SH-SY5Y (cell line): ENCODE measurements around the gene ASAP2.
A peak's percentile ranks its signal among the peaks of the same experiment; 100 is the strongest.

Experiments used
- GATA2 ChIP-seq: IDR thresholded peaks from 2 replicates; pipeline ENCODE4 v1.6.1; 2011; ENCODE audit warnings: mild to moderate bottlenecking, low read depth, low read length
- GATA3 ChIP-seq: IDR thresholded peaks from 2 replicates; pipeline ENCODE4 v1.6.1; 2011; ENCODE audit warnings: low read depth, mild to moderate bottlenecking, low read length, moderate library complexity

The ASAP2 gene

GRCh38 chr2:9170458-9171130 lies 36.0 kb upstream of the ASAP2 start:
- TF ChIP-seq GATA2 (no peak), GATA3 (no peak)

GRCh38 chr2:9174771-9175437 lies 31.7 kb upstream of the ASAP2 start:
- no peak for TF ChIP-seq GATA2
- no peak for TF ChIP-seq GATA3

GRCh38 chr2:9178110-9178903 lies 28.3 kb upstream of the ASAP2 start:
- no peak for TF ChIP-seq GATA2
- TF ChIP-seq GATA3 = no peak

GRCh38 chr2:9178904-9179571 lies 27.6 kb upstream of the ASAP2 start:
- no peak for TF ChIP-seq GATA2
- TF ChIP-seq GATA3 = no peak

- TF ChIP-seq GATA3 (no peak), GATA2 (no peak)
Observed at GRCh38 chr2:9179572-9180201, 26.9 kb upstream of the ASAP2 start.

- no peak for TF ChIP-seq GATA2
- TF ChIP-seq GATA3 = no peak
Observed at GRCh38 chr2:9184361-9184760, 22.3 kb upstream of the ASAP2 start.

GRCh38 chr2:9187620-9188214 lies 18.9 kb upstream of the ASAP2 start:
- TF ChIP-seq GATA3 (no peak), GATA2 (peak; percentile 44; the same call in 1 of the 2 replicates)

- no peak for TF ChIP-seq GATA2
- TF ChIP-seq GATA3 = no peak
Observed at GRCh38 chr2:9188823-9189222, 17.8 kb upstream of the ASAP2 start.

- TF ChIP-seq GATA2 (no peak), GATA3 (no peak)
Observed at GRCh38 chr2:9189901-9190300, 16.7 kb upstream of the ASAP2 start.

GRCh38 chr2:9191041-9191481 lies 15.6 kb upstream of the ASAP2 start:
- TF ChIP-seq GATA2 (no peak), GATA3 (no peak)

GRCh38 chr2:9192712-9193111 lies 13.9 kb upstream of the ASAP2 start:
- no peak for TF ChIP-seq GATA2
- TF ChIP-seq GATA3 = no peak

- no peak for TF ChIP-seq GATA2
Observed at GRCh38 chr2:9194352-9194751, 12.3 kb upstream of the ASAP2 start.

GRCh38 chr2:9196637-9197036 lies 10.0 kb upstream of the ASAP2 start:
- TF ChIP-seq GATA2 (no peak), GATA3 (no peak)

GRCh38 chr2:9197916-9198315 lies 8.7 kb upstream of the ASAP2 start:
- no peak for TF ChIP-seq GATA3
